ENCODE results near the gene ALG2.

ALG2 gene, protein sequence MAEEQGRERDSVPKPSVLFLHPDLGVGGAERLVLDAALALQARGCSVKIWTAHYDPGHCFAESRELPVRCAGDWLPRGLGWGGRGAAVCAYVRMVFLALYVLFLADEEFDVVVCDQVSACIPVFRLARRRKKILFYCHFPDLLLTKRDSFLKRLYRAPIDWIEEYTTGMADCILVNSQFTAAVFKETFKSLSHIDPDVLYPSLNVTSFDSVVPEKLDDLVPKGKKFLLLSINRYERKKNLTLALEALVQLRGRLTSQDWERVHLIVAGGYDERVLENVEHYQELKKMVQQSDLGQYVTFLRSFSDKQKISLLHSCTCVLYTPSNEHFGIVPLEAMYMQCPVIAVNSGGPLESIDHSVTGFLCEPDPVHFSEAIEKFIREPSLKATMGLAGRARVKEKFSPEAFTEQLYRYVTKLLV

DNA sequence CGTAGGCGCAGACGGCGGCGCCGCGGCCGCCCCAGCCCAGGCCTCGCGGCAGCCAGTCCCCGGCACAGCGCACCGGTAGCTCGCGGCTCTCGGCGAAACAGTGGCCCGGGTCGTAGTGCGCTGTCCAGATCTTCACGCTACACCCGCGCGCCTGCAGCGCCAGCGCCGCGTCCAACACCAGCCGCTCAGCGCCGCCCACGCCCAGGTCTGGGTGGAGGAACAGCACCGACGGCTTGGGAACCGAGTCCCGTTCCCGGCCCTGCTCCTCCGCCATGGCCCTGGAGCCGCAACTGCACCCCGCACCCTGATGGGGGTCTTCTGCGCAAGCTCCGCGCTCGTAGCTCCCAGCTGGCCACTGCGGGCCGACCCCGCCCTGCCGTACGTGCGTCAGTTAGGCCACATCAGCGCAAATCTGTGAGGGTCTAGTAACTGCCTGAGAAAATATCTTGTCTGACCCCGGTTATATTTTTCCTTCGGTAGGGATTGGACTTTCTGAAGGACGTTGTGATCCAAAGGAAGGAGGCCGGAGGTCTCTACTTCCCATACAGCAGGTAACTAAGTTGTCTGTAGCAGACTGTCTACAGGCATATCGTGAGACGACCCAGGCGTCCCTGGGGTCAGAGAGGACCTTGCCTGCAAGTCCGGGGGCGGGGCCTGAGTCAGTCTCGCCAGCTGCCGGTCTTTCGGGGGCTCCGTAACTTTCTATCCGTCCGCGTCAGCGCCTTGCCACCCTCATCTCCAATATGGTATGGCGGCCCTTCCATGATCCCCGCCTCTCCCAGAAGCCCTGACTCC, at the start of gene ALG2, which contains the start of gene SEC61B:
Gene ALG2, minus strand, starts transcription at position 322 of the 795 bp plus-strand sequence. Its CDS starts 48 bp downstream, at position 274.
Gene SEC61B, plus strand, starts transcription at position 662 of the 795 bp plus-strand sequence. Its CDS starts 82 bp downstream, at position 744.
- peak; percentile 86 to 94 (median 89) for DNase-seq (ENCODE audit: low read depth in 3 of 3)

DNA sequence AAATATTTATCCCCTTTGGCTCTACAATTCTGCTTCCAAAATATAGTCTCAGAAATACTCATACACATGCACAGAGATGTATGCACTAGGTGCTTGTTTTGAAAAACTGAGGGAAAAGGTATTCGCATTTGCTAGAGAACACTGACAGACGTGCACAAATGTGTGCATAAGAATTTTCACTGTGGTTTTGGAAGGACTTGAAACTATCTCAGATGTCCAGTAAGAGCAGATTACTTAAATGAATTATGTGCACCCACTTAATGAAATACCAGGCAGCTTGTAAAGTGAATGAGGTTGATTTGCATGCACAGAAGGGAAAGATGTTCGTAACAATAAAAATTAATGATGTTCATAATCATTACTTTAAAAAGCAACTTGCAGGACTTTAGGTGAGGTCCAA, 48.7 kb upstream of the ALG2 start:
- DNase-seq (ENCODE audit: low read depth in 3 of 3), result no peak

DNA sequence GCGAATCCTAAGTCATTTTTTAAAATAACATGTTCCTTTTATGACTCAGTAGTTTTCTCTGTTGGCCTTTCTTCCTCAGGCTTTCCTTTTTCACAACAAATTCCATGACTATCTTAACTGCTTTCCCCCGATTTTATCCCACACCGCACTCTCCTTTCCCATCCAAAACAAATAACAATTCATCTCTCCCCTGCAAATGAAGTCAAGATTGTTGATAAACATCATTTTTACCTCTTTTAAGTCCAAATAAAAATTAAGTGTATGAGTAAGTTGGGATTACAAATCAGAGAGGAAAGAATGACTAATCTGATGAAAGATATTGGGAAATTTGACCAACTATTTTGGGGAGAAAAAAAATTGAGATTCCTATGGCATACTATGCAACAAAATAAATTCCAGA, 47.7 kb upstream of the ALG2 start:
- no peak for DNase-seq (ENCODE audit: low read depth in 3 of 3)

DNA sequence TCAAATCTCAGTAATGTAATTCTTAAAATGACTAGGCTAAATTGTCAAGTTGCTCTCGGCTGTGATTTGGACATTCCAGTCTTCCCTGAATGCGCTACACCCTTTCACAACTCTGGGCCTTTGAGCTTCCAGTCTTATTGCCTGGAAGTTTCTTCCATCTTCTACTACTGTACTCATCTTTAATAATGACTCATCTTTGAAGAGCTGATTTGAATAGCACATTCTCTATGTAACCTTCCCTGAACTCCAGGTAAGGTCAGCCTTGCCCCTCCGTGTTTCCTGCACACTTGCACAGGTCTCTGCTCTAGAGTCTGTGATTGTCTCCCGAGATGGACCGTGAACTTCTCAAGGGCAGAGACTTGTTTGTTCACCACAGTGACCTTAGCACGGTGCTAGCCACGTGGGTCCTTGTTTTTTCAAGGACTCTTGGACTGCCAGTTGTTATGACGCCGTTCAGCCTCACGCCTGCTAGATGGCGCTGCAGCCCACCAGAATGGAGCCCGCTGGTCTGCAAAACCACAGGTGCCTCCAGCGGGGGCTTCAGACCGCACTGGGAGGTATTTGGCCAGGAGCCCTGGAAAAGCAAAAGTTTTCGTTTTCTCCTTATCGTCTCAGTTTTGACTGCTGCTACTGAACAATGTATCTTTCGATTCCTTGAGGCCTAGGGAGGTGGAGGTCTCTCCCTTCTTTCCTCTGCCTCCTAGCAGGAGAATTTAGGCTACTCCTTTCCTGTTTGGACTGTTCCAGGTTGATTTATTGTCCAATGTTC, 44.7 kb upstream of the ALG2 start:
- DNase-seq (ENCODE audit: low read depth in 3 of 3), result peak in 2 of 3 experiments; percentile 26 to 34

DNA sequence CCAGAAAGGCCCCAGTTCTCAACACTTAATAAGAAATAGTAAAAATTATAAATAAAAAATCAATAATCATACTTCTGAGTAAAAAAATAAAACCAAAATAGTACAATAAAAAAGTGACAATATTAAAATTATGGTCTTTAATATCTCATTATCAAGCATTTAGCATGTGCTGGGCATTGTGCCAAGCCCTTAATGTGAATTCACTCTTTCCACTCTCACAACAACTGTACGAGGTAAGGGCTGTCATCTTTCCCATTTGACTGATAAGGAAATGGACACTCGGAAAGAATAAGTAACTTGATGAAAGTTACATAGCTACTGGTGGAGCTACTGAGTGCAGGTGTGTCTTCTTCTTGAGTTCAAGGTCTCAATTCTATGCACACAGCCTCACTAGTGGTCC, 43.9 kb upstream of the ALG2 start:
- DNase-seq (ENCODE audit: low read depth in 3 of 3), result no peak

DNA sequence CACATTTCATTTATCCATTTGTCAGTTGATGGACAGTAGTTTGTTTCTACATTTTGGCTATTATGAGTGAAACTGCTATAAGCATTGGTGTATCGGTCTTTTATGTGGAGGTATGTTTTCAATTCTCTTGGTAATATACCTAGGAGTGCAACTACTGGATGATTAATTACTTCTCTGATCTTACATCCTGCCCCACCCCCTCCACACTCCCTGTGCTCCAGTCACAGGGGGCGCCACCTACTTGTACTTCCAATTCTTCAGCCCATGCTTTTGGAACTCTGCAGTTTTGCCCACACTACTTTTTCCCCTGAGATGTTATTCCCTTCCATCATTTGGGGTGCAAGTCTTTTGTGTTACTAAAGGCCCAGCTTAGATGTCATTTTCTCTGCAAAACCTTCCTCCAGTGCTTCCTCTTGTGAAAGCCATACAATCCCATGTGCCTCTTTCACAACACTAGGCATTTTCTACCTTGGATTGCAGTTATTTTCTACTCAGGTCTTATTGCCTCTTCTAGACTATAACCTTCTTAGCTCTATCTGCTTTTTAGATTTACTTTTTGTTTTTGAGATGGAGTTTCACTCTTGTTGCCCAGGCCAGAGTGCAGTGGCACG, 42.4 kb upstream of the ALG2 start:
- no peak for DNase-seq (ENCODE audit: low read depth in 3 of 3)

DNA sequence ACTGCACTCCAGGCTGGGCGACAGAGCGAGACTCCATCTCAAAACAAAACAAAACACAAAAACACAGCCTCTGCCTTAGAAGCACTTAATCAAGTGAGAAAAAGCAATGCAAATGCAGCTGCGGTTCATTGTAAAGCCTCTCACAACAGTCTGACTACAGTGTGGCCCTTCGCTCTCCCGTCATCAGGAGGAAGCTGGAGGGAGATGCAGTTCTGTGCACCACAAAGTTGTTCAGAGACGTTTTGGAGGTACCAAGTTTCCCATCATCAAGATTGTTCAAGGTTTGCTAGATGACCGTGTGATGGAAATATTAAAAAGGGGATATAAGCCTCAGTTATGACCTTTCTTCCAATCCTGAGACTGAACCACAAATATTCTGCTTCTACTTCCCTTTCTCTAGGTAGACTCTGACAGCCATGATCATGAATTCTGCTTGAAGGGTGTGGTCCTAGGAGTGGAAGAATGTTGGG, 41.2 kb upstream of the ALG2 start:
- no peak for DNase-seq (ENCODE audit: low read depth in 3 of 3)

DNA sequence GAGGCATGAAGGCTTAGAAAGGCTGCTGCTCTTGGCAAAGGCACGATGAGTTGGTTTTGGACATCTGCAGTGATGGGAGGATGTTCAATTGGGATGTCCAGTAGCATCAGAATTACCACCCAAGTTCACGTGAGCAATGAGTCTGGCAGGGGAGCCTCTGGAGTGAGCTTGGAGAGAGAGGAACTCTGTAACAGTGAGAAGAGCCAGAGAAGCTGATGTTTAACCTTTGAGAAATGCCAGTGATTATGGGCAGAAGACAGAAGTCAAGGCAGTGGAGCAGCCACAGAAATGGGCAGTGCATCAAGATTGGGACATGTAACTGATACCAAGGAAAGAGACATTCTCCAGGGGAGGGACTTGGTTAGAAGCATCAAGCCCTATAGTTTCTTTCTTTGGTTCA, 40.2 kb upstream of the ALG2 start:
- DNase-seq (ENCODE audit: low read depth in 3 of 3), result no peak

DNA sequence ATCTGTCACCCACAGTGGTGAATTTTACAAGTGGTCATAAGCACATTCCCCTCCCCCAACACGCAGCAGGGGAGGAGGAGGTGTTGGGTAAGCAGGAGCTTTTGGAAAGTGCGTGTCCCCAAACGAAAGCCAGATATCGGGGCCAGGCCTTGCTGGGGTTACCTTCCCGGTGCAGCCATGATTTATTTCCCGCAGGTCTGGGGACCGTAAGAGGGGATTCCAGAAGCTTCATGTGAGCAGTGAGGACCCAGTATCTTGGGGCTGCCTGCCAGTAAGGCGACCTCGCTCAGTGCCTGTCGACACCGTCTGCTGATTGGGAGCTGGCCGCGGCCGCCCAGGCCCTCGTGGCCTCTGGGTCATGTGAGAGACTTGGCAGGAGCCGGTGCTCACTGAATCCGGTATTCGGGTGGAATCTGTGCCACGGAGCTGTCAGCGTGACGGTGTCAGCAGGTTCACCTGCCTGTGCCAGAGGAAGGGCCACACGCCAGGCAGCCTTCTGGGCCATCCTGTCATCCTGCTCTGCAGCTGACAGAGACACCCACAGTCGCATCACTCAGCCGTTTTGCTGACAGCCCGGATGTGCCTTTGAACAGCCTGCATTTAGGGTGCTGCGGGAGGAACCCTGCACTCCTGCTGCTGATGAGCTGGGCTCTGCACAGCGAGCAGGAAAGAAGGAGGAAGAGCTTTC, 37.6 kb upstream of the ALG2 start:
- peak in 1 of 3 experiments; percentile 10 for DNase-seq (ENCODE audit: low read depth in 3 of 3)

DNA sequence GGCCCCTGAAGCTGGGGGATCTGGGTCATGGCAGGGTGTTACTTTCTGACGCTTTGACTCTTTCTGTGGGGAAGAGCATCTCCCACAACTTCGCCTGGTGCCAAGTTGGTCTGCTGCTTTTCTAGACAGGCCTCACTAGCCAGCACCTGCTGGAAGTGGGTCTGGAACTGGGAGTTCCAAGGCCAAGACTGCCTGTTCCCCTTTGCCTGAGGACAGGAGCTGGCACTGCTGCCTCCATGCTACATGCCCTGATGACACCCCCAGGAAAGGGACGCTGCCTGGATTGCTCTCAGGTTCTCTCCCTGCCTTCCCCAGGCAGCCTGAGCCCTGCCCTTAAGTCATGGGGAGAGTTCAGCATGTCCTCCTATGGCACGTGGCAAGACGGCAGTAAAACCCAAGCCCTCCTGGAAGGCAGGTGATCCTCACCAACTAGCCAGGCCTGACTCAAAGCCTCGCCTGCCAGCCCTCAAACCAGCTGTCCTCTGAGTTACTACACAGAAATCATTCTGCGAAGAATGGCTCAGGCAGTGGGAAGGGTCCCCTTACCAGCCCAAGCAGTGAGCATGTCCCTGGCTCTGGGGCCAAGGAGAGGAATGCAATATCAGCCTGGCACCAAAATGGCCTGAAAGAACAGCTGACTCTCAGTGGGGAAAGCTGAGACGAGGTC, 36.1 kb upstream of the ALG2 start:
- DNase-seq (ENCODE audit: low read depth in 3 of 3), result no peak

DNA sequence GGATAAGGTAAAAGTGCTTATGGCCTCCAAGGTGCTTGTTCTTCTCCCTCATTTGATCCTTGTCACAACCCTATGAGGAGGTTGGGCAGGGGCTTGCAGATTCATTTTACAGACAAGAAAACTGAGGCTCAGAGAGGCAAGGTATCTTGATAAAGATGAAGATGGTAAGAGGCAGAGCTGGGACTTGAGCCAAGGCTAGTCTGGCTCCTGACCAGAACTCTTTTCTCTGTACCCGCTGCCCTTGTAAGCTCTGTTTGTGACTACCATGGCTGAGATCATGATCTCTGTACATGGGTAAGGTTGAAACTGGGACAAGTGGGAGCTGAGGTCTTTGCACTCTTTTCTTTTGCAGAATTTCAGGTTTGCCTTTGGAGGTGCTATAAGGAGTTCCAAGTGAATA, 33.9 kb upstream of the ALG2 start:
- no peak for DNase-seq (ENCODE audit: low read depth in 3 of 3)

DNA sequence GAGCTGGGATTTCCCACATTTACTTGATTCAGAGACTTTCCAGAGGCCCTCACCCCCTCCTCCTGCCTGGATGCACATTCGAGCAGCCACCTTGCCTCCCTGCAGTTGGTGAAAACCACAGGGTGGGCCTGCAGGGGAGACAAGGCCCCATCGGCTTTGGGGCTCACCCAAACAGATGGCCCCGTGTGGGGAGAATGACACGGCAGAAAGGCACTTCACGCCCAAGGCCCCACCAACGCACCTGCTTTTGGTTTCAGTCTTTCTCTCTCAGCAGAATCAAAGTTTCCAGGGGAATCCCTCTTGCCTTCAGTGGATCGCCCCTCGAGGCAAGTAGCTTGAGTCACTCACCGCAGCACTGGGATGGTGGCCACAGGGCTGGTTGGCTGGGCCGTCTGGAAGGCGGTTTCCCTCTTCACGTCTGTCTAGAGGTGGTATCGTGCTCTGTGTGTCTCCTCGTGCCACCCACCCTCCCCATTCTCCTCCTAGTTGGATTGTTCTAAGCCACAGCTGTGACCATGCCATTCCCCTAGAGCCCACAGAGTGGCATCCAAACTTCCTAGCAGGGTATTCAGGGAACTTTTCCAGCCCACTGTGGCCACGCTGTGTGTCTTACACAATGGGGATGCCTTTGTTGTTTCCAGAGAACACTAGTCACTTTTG, 32.2 kb upstream of the ALG2 start:
- peak; percentile 52 to 58 (median 57) for DNase-seq (ENCODE audit: low read depth in 3 of 3)

DNA sequence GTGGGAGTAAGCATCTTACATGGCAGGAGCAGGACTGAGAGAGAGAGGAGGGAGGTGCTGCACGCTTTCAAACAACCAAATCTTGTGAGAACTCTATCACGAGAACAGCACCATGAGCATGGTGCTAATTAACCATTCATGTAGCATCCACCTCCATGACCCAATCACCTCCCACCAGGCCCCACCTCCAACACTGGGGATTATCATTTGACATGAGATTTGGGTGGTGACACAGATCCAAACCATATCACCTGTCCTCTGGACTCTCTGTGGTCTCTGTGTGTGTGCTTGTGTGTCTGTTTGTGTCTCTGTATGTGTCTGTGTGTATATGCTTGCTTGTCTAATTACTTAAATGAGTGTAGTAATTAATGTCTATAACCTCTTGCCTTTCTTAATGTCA, 31.4 kb upstream of the ALG2 start:
- DNase-seq (ENCODE audit: low read depth in 3 of 3), result no peak

DNA sequence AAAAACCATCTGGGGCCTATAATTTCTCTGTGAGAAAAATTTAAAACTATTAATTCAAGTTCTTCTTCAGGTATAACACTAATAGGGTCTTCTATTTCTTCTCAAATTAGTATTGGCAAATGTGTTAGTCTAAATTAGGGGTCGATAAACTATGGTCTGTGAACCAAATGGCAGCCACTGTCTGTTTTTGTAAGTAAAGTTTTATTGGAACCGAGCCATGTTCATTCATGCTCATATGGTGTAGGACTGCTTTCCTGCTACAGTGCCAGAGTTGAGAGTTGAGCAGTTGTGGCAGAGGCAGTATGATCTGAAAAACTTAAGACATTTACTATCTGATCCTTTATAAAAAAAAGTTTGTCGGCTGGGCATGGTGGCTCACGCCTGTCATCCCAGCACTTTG, 29.4 kb upstream of the ALG2 start:
- DNase-seq (ENCODE audit: low read depth in 3 of 3), result no peak

DNA sequence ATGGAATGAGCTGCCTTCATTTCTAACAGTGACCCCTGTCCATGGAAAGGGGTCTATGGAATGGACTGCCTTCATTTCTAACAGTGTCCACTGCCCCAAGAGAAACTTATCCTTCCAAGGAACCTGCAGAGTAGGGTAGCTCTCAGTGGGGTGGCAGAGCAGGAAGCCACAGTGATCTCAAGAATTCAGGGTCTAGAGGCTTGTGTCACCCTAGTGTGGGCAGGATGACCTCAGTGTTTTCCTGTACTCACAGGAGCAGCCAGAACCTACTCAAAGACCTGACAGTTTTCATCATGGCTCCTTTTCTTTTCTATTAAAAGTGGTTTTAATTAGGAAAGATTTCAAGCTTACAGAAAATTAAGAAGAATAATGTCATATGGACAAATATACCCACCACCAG, 27.9 kb upstream of the ALG2 start:
- DNase-seq (ENCODE audit: low read depth in 3 of 3), result no peak

DNA sequence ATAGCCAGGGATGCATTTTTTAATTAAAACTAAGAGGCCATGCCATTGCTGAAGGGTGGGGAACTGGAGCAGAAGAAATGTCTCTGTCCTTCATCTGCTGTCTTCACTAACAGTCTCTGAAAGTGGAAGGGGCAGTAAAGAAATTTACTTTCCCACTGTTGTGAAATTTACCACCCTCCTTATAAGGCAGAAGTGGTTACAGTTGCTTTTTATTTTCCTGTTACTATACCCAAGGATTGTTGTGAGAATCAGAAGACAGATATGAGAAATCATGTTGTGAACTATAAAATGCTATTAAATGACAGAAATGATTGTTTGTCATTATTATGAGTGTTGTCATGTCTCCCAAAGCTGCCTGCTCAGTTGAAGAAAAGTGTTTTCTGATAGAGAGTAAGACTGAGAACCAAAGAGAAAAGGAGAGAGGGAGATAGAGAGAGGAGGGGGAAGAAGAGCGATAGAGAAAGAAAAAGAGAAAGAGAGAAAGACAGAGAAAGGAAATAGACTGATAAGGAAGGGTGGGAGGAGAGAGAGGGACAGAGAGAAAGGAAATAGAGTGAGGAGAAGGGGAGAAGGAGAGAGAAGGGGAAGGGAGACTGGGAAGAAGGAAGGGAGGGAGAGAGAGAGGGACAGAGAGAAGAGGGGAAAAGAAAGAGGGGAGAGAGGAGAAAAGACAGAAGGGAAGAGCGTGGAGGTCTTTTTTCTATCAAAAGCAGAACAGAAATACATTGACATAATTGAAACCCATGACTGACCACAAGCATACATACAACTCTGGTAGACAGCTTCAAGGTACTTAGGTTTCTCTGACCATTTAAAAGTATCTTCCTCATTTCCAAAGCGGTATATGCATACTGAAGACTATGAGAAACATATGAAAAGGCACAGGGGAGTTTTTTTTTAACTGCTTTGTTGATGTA, 22.9 kb upstream of the ALG2 start:
- DNase-seq (ENCODE audit: low read depth in 3 of 3), result no peak

DNA sequence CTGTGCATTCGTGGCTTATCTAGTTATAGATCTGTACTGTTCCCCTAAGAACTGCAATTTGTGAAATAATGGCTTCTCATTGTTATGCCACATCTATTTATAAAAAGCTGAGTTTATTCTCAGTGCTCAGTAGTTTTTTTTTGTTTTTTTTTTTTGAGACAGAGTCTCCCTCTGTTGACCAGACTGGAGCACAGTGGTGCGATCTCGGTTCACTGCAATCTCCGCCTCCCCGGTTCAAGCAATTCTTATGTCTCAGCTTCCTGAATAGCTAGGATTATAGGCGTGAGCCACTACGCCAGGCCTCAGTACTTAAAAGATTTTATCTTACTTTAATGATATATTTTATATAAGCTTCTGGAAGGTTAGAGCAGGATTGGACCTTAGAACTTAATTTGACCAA, 19.4 kb upstream of the ALG2 start:
- no peak for DNase-seq (ENCODE audit: low read depth in 3 of 3)

DNA sequence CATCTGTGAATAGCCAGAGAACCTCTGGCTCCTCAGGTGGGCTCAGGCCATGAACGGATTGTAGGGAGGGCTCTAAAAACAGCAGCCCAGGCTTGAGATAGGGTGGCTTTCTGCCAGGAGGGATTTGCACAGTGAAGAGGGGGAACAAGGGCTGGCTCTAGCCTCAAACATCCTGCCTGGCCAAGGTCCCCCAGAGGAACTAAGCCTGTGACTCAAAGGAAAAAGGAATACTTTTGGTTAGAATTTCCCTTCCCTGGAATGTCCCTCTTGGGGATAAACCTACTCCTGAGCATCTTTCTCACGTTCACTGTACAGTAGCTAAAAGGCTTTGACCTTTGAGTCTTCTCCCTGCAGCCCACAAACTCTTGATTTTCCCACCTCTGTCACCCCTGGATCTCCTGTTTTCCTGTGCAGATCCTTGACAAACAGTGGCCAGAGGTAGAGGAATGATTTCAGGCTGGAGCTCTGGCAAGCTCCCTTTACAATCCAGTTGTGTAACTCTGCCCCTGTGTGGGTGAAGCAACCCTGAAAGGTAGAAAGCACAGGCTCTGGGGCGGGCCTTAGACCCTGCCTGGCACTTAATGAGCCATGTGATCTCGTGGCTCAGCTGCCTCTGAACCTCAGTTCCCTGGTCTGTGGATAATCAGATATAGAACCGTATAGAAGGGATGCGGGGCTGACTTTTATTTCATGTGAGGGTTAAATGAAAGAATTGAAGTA, 17.8 kb upstream of the ALG2 start:
- no peak for DNase-seq (ENCODE audit: low read depth in 3 of 3)
